Stimulated activated effector memory CD8-positive, alpha-beta T cell treated with anti-CD3 and anti-CD28 coated beads, Interleukin-12 subunit alpha, Interleukin-12 subunit beta, amount 100 ng/mL, for 72 hours (primary cell): ENCODE results near the gene C10orf62.
"Not testable (repeated sequence)": the region's sequence is repeated elsewhere in the genome, so short reads cannot be mapped to it uniquely, and the experiment has no call there.

Experiments used
- ATAC-seq: fragments of 150-1000 bp; cut with Tn5 transposase; 2 replicates; pipeline ENCODE4 v1.10.0; 2021
- DNase-seq, 2 donors: peaks; one replicate each; pipeline ENCODE4 v3.0.0; 2021 to 2022; ENCODE audit warnings: low spot score in 2 of 2
- H3K27ac Mint-ChIP-seq: one replicate; pipeline ENCODE4 v1.8.0; 2022; ENCODE audit warnings: mild to moderate bottlenecking, mixed read lengths
- H3K36me3 Mint-ChIP-seq: one replicate; pipeline ENCODE4 v1.8.0; 2022; ENCODE audit warnings: mild to moderate bottlenecking, mixed read lengths
- H3K4me1 Mint-ChIP-seq: one replicate; pipeline ENCODE4 v1.8.0; 2022; ENCODE audit warnings: mixed read lengths
- H3K4me3 Mint-ChIP-seq: one replicate; pipeline ENCODE4 v1.8.0; 2022; ENCODE audit warnings: mild to moderate bottlenecking, mixed read lengths
- H3K9me3 Mint-ChIP-seq: one replicate; pipeline ENCODE4 v1.8.0; 2022; ENCODE audit warnings: mixed read lengths

Gene C10orf62

DNA sequence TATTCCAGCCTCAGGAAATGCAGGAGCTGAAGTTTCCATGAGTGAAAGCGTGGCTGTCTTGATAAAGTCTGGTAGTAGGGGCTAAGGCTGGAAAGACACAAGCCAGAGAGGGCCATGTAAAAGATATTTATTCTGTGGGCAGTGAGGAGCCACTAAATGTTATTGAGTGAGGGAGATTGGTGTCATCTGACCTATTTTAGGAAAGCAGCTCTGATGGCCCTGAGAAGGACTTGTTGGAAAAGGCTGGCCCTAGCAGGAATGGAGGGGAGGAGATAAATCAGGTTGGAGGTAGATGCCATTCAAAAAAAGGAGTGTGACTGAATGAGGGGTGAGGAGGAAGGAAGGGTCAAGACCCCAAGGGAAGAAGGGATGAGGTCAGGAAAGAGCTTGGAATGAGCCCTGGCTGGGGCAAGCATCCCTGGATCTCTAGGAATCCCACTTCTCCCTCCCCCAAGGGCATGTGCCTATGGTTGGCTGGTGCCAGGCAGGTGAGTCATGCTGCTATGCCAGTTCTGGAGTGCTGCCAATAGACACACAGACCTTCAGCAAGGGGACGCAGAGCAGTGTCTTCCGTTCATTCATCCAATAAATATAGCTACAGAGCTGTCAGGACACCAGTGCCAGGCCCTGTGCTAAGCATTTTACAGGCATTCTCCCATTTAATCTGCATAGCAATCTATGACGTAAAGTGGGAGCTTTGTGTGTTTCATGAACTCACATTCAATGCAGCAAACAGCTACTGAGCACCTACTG lies 15.0 kb upstream of the C10orf62 start:
- ATAC-seq (no peak), DNase-seq (no peak)
- no peaks in the 10 kb centered on the region for H3K9me3 Mint-ChIP-seq
- peak overlapping the region; percentile 38 for H3K27ac Mint-ChIP-seq
- H3K4me1 Mint-ChIP-seq = peaks cover 18% of the 10 kb centered on the region
- no peak overlapping the region for H3K4me3 Mint-ChIP-seq
- H3K36me3 Mint-ChIP-seq = peaks cover 7% of the 10 kb centered on the region

DNA sequence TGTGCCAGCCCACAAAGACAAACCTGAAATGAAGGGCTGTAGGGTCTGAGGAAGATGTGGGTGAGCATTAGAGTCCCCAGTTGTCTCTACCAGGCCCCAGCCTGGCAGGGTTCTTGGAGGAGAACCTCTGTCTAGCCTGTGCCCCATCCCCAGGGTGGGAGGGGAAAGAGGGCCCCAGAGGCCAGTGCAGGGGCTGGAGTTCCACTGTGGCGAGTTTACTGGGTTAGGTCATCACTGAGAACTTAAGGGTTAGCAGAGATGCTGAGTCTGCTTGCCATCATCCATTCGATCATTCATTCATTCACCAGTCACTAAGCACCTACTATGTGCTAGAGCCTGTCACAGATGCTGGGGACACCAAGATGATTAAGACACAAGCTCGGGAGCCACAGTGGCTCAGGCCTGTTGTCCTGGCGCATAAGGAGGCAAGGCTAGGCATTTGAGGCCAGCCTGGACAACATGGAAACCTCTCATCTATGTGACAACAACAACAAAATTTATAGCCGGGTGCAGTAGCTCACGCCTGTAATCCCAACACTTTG lies 14.3 kb upstream of the C10orf62 start:
- no peak for ATAC-seq

DNA sequence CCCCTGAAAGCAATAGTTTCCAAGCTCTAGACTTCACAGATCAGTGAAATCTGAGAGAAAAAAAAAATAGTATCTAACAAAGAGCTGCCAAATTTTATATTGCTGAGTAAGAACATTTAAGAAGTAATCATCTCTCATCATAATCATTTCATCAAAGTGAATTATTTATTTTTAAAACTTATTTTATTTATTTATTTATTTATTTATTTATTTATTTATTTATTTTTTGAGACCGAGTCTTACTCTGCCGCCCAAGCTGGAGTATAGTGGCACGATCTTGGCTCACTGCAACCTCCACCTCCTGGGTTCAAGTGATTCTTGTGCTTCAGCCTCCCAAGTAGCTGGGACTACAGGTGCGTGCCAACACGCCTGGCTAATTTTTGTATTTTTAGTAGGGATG lies 13.0 kb upstream of the C10orf62 start:
- H3K36me3 Mint-ChIP-seq, ATAC-seq, H3K4me3 Mint-ChIP-seq, H3K9me3 Mint-ChIP-seq, DNase-seq: not testable (repeated sequence)
- peak overlapping the region; percentile 30 for H3K27ac Mint-ChIP-seq
- peaks cover 18% of the 10 kb centered on the region for H3K4me1 Mint-ChIP-seq

More for the DNA sequence above, 14.3 kb upstream of the C10orf62 start:
- Mint-ChIP-seq H3K4me3 (no peak overlapping the region), H3K36me3 (peaks cover 7% of the 10 kb centered on the region), H3K4me1 (peaks cover 18% of the 10 kb centered on the region), H3K9me3 (no peaks in the 10 kb centered on the region), H3K27ac (peak overlapping the region; percentile 32)
- no peak for DNase-seq

DNA sequence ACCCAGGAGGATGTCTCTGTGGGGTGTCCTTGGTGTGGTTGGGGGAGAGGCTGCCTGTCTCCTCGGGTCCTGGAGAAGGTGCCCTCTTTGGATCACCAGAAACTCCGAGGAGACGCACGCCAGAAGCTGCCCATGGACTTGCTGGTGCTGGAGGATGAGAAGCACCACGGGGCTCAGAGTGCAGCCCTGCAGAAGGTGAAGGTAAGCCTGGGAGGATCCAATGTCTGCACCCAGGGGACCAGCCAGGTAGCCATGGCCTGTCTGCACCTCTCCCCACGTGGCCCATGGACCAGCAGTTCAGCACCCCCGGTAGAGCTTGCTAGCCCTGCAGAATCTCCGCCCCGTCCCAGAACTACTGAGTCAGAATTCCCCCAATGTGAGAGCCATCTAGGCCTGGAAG lies 11.8 kb upstream of the C10orf62 start:
- peaks cover 6% of the 10 kb centered on the region for H3K36me3 Mint-ChIP-seq
- peaks cover 15% of the 10 kb centered on the region for H3K4me1 Mint-ChIP-seq
- ATAC-seq (no peak), DNase-seq (no peak)
- H3K4me3 Mint-ChIP-seq = no peak overlapping the region
- no peaks in the 10 kb centered on the region for H3K9me3 Mint-ChIP-seq
- no peak overlapping the region for H3K27ac Mint-ChIP-seq

DNA sequence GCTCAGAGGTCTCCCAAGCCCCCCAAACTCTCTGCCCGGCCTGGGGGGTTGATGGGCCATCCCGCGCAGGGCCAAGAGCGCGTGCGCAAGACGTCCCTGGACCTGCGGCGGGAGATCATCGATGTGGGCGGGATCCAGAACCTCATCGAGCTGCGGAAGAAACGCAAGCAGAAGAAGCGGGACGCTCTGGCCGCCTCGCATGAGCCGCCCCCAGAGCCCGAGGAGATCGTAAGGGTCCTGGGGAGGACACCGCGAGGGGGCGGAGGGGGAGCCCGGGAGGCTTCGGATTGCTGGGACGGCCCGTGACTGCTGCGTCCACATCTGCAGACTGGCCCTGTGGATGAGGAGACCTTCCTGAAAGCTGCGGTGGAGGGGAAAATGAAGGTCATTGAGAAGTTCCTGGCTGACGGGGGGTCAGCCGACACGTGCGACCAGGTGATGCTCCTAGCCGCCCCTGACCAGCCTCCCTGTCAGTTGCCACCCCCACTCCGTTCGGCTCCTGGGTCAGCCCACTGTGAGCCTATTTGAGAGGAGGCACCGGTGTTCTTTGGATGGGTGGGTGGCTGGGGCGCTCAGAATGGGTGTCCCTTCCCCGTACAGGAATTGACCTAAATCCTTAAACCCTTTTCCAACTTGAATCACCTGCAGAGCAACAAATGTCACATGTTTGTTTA lies 11.2 kb upstream of the C10orf62 start:
- no peak for ATAC-seq
- no peak for DNase-seq
- H3K36me3 Mint-ChIP-seq = peaks cover under 1% of the 10 kb centered on the region

DNA sequence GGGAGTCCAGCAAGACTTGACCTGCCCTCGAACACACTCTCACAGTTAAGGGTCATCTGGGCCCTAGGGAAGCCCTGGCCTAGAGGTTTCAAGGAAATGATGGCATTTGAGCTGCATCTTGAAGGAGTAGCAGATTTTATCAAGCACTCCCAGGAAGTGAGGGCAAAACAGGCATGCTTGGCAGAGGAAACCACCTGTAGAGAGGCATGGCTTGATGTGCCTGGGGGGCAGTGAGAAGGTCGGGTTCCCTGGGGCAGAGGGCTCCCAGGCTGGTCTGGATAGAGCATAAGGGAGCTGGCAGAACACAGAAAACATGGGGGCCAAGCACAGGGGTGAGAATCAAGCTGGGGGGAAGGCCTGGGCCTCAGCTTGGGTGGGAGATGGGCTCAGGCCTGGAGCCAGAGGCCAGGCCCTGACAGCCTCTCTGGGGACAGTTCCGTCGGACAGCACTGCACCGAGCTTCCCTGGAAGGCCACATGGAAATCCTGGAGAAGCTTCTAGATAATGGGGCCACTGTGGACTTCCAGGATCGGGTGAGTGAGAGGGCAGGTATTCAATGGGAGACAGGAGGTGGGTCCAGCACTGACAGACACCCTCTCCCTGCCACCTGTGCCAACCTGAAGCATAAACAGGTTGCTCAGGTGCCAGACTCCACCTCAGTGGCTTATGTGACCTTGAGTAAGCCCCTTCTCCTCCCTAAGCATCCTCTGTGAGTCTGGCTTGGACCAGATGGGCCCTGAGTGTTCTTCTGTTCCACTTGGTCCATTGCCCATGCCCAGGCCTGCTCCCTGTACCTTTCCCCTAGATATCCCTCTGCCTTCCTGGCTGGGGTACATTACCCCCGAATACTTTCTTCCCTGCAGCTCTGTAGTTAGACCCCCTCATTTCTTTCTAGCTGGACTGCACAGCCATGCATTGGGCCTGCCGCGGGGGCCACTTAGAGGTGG lies 8.8 kb upstream of the C10orf62 start:
- Mint-ChIP-seq H3K4me1 (no peaks in the 10 kb centered on the region), H3K27ac (peak overlapping the region; percentile 16)

More for the DNA sequence above, 11.2 kb upstream of the C10orf62 start:
- Mint-ChIP-seq H3K27ac (no peak overlapping the region), H3K9me3 (no peaks in the 10 kb centered on the region), H3K4me3 (no peak overlapping the region), H3K4me1 (peaks cover 9% of the 10 kb centered on the region)

DNA sequence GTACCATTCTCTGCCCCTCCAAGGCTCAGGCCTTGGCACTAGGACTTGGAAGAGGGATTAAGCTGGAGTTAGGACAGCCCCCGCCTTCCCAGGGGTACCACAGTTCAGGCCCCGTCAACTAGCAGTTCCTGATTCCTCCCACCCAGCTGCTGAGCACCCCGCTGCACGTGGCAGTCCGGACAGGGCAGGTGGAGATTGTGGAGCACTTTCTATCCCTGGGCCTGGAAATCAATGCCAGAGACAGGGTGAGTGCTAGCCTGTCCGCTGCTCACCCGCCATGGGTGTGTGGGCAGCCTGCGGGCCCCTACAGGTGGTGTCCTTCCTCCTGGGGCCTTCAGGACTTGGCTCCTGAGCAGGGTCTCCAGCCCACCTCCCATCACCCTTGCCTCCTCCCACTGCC lies 7.4 kb upstream of the C10orf62 start:
- ATAC-seq (no peak), DNase-seq (no peak)
- Mint-ChIP-seq H3K27ac (no peak overlapping the region), H3K4me3 (no peak overlapping the region), H3K36me3 (no peaks in the 10 kb centered on the region), H3K9me3 (no peaks in the 10 kb centered on the region), H3K4me1 (no peaks in the 10 kb centered on the region)

More for the DNA sequence above, 8.8 kb upstream of the C10orf62 start:
- no peaks in the 10 kb centered on the region for H3K36me3 Mint-ChIP-seq
- DNase-seq (no peak), ATAC-seq (peak; percentile 12)
- H3K9me3 Mint-ChIP-seq = no peaks in the 10 kb centered on the region
- H3K4me3 Mint-ChIP-seq = no peak overlapping the region

DNA sequence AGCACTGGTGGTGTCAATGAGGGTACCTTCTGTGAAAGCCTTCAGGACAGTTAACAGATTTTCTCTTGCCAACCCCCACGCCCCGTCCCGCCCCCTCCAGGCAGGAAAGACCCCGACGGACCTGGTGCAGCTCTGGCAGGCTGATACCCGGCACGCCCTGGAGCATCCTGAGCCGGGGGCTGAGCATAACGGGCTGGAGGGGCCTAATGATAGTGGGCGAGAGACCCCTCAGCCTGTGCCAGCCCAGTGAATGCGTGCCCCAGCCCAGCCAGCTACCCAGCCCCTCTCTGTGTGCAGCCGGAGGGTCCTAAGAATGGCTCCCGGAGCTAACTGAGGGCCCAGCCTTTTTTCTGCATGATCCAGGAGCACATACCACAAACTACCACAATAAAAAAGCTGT lies 6.0 kb upstream of the C10orf62 start:
- Mint-ChIP-seq H3K4me3 (no peak overlapping the region), H3K27ac (no peak overlapping the region)

DNA sequence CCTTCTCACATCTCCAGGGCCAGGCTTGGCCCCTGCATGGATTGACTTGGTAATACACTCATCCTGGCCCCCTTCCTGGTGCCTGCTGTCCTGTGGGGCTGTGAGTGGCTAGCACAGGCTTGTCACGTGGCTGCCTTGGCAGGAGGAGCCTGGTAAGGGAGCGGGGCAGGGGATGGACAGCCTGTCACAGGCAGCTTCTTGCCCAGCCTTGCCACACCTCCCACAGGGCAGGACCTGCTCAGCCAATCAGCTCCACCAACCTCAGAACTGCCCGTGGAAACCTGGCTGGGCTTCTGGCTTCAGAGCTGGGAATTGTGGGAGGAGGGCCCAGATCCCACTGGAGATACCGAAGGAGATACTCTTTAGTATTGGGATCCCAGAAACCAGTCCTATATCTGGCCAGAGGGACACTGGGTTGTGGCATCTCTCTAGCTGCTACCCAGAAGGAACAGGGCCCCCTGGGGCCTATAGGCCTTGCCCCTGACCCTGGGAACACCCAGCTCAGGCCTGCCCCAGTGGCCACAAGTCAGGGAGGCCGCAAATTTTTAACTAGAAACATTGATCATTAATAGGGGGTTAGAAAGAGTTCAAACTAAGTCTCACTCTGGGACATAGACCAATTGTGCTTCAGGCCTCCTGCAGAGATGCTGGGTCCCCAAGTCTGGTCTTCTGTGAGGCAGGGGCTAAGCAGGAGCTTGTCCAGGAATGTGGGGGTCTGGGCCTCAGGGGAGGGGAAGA lies 5.3 kb upstream of the C10orf62 start, which contains the start of gene HOGA1:
Gene HOGA1, plus strand, starts transcription at position 330 of the 738 bp plus-strand sequence. Its CDS starts 315 bp downstream, at position 645.
- Mint-ChIP-seq H3K9me3 (no peaks in the 10 kb centered on the region), H3K27ac (peak within 1 kb of the TSS; percentile 36), H3K4me1 (no peaks in the 10 kb centered on the region), H3K4me3 (no peak within 1 kb of the TSS), H3K36me3 (no peaks in the 10 kb centered on the region)
- no peak for ATAC-seq
- no peak for DNase-seq

More for the DNA sequence above, 6.0 kb upstream of the C10orf62 start:
- Mint-ChIP-seq H3K4me1 (no peaks in the 10 kb centered on the region), H3K36me3 (no peaks in the 10 kb centered on the region), H3K9me3 (no peaks in the 10 kb centered on the region)
- no peak for ATAC-seq
- DNase-seq = no peak

DNA sequence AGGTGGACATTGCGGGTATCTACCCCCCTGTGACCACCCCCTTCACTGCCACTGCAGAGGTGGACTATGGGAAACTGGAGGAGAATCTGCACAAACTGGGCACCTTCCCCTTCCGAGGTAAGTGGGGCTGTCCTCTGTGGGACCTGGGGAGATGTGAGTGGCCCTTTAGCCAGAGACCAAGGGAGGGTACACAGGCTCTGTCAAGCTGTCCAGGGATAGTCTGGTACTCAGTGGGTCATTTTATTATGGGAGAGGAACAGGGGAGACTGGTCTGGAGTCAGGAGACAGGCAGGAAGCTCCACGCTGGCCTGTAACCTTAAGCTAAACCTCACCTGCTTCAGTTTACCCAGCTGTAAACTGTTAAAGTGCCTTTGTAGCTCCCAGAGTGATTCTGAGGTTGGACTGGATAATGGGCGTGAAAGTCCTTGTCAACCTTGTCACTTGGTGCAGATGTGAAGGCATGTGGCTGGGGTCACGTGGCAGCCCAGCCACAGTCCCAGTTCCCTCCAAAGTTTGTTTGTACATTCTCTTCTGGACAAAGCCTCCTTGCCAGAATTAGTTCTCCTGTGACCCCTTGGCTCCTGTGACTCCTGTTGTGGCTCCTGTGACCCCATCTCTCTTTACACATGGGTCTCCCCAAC lies 4.6 kb upstream of the C10orf62 start:
- H3K4me3 Mint-ChIP-seq = no peak overlapping the region
- no peaks in the 10 kb centered on the region for H3K9me3 Mint-ChIP-seq
- no peaks in the 10 kb centered on the region for H3K36me3 Mint-ChIP-seq
- no peaks in the 10 kb centered on the region for H3K4me1 Mint-ChIP-seq
- ATAC-seq (no peak), DNase-seq (no peak)
- peak overlapping the region; percentile 36 for H3K27ac Mint-ChIP-seq

DNA sequence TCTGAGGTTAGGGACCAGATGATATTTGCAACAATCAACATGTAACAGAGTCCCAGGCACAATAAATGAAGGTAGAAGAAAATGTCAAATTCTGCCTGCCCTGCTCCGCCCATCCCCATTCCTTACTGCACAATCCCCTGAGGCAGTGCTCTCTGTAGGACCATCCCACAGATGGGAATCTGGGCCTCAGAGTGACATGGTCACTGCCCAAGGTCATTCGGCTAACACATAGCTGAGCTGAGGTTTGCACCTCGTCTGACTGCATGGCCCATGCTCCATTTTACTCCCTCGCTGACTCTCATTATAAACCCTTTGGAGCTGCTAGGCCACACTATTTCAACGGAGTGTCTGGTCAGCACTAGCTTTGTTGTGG lies 4.1 kb upstream of the C10orf62 start:
- Mint-ChIP-seq H3K9me3 (no peaks in the 10 kb centered on the region), H3K36me3 (peaks cover 4% of the 10 kb centered on the region), H3K4me3 (no peak overlapping the region), H3K4me1 (peaks cover 3% of the 10 kb centered on the region), H3K27ac (no peak overlapping the region)
- ATAC-seq = no peak
- no peak for DNase-seq

DNA sequence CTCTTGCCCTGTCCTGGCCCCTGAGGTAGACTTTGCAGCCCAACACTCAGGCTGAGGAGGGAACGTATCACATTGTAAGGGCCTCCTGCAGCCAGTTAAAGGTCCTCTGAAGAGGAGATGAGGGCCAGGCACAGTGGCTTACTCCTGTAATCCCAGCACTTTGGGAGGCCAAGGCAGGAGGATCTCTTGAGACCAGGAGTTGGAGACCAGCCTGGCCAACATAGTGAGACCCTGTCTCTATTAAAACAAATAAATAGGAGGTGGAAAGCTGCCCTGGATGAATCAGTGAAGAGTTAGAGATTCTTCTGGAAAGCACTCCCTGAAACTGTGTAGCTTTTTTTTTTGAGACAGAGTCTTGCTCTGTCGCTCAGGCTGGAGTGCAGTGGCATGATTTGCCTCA lies 2.3 kb upstream of the C10orf62 start:
- H3K27ac Mint-ChIP-seq = no peak overlapping the region
- DNase-seq = no peak
- no peak overlapping the region for H3K4me3 Mint-ChIP-seq
- no peaks in the 10 kb centered on the region for H3K9me3 Mint-ChIP-seq
- peaks cover 5% of the 10 kb centered on the region for H3K36me3 Mint-ChIP-seq
- ATAC-seq = no peak
- peaks cover 7% of the 10 kb centered on the region for H3K4me1 Mint-ChIP-seq

DNA sequence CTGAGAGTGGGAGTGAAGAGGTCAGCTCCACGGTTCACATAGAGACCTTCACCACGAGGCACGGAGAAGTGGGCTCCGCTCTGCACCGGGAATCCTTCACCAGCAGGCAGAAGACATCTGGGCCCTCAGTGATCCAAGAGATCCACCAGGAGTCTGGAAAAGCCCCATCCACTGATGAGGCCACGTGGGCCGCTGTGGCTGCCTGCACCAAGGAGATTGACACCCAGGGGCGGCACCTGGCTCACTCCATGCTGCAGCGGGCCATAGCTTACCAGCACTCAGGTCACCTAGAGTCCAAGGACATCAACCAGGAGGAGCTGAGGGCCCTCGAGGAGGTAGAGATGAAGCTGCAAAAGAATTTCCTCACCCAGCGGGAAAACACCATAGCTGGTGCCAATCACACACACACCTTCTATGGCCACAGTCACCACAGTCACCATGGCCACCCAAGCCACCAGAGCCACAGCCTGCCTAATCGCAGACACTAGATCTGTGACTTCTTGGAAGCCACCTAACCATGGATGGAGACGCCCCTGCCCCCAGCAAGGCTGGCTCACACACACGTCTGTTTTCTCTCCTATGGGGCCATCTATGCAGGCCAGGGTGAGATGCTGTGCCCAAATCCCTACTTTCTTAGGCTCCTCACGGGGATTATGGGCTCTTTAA lies 694 bp downstream of the C10orf62 start:
- peak overlapping the region; percentile 68 for H3K27ac Mint-ChIP-seq
- no peaks in the 10 kb centered on the region for H3K9me3 Mint-ChIP-seq
- DNase-seq (peak; percentile 32 to 77), ATAC-seq (peak; percentile 93)
- peaks cover 5% of the 10 kb centered on the region for H3K36me3 Mint-ChIP-seq
- peak overlapping the region; percentile 30 for H3K4me3 Mint-ChIP-seq
- peaks cover 7% of the 10 kb centered on the region for H3K4me1 Mint-ChIP-seq
